Activated T-cell treated with anti-CD3 and anti-CD28 coated beads for 48 hours (primary cell): ENCODE measurements around the gene TRIM17.

Experiments
- DNase-seq: peaks from one replicate; pipeline ENCODE4 v3.0.0-alpha.2; 2020; ENCODE audit warnings: low read depth

The TRIM17 gene

GRCh38 chr1:228378090-228378872, 38.4 kb downstream of the TRIM17 start:
- DNase-seq = peak; percentile 63

- DNase-seq = no peak
Measured at GRCh38 chr1:228377664-228378089, 39.0 kb downstream of the TRIM17 start.

DNA sequence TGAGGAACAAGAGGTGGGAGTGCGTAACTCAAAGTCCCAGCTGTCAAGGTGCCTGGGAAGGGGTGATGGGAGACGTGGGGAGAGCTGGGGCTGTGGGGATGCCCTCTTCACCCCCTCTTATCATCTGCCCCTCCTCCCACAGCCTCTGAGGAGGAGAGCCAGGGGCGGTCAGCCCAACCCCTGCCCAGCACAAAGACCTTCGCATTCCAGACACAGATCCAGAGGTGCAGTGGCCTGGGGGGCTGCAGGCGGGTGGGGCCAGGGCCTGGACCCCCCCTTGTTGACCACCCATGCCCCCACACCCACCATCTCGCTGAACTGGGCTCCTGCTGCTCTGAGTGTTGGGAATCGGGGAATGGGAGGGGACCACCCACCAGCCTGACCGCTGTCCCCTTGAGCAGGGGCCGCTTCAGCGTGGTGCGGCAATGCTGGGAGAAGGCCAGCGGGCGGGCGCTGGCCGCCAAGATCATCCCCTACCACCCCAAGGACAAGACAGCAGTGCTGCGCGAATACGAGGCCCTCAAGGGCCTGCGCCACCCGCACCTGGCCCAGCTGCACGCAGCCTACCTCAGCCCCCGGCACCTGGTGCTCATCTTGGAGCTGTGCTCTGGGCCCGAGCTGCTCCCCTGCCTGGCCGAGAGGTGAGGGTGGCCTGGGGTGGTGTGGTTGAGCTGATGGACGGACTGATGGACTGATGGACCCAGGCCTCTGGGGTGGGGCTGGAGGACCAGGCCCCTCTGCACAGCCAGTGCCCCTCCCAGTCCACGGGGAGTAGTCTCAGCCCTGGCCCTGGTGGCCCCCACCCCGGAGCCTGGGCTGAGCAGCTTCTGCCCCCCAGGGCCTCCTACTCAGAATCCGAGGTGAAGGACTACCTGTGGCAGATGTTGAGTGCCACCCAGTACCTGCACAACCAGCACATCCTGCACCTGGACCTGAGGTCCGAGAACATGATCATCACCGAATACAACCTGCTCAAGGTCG, 39.7 kb downstream of the TRIM17 start:
- DNase-seq = no peak

DNA sequence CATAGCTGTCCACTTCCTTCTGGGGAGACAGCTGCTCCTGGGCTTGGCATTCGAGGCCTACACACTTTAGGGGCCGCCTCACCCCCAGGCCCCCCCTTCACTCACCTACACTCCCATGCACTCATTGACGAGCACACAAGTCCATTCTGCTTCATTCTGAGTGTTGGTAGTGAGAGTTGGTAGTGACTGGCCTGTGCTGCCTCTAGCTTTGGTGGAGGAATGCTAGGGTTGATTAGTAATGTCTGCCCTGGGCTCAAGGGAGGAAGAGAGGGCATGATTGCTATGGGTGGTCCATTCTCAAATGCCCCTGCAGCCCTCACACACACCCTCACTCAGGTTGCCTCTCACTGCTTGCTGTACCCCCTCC, 40.4 kb downstream of the TRIM17 start:
- DNase-seq = no peak

DNA sequence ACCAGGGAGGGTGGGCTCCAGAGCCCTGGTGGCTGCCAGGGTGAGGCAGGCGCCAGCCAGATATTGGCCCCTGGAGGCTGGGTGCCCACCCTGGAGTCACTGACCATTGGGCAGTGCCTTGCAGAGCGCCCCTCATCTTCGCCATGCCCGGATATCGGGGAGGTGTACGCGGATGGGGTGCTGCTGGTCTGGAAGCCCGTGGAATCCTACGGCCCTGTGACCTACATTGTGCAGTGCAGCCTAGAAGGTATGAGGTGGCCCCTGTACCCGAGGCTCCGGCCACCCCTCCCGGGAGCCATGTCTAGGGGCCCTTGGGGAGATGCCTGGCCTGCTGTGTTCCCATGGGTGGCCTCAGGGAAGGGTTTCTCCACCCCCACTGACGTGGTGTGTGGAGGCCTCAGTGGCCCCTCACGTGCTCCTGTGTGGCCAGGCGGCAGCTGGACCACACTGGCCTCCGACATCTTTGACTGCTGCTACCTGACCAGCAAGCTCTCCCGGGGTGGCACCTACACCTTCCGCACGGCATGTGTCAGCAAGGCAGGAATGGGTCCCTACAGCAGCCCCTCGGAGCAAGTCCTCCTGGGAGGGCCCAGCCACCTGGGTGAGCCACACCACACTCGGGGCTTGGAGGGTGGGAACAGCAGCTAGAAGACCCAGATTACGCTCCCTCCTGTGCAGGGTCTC, 40.9 kb downstream of the TRIM17 start:
- DNase-seq = no peak

DNA sequence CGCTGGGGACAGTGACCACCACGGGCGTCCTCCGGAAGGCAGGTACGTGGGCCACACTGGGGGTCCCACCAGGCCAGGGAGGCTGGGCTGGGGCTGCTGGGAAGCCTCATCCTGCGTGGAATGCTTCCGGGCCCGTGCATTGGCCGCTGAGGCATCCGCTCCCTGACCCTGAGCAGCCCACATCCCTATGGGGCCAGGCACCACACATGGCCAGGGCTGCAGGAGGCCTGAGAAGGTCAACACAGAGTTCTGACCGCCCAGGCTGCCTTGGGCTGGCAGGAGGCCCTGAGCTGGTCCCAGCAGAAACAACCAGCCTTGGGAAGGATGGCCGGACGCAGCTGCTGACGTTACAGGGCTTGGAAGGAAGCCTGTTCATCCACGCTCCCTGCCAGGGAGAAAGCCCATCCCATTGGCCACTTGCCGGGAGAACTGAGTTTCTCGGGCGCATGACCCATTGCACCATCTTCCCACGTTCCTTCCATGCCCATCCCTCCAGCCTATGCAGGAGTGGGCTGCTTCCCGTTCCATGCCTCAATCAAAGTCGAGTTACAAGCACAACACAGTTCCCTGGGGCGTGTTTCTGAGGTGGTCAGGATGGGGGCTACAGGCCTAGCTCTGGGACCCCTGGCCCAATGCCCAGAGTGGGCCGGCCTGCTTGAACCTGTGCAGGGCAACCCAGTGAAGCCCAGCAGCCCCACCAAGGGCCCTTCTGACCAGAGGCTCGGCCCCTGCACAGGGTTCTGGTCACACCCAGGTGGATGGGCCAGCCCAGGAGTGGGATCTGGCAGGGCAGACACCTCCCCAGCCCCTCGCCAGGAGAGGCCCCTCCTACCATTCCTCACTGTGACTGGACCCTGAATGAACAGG, 41.7 kb downstream of the TRIM17 start:
- DNase-seq = no peak

GRCh38 chr1:228373681-228374571, 42.7 kb downstream of the TRIM17 start:
- DNase-seq = no peak

DNA sequence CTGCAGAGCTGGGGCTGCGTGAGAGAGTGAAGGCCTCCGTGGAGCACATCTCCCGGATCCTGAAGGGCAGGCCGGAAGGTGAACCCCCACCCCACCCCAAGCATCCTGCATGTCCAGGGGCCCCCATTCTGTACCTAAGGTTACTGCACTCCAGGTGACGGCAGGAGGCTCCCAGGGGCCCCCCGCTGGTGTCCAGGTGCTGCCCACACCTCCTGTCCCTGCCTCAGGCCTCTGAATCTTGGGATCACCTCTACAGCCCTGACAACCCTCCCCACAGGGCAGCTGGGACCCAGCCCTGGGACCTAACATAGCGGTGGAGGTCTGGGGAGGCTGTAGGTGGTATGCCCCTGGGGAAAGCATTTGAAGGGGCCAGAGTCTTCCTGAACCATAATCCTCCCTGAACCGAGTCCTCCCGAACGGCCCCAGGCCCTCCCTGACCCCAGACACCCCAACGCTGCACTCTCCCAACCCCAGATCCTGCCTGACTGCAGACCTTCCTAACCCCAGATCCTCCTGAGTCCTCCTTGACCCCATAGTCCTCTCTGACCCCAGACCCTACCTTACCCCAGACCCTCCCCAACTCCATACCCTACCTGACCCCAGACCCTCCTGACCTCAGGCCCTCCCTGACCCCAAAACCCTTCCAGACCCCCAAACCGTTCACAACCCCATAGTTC, 43.5 kb downstream of the TRIM17 start:
- no peak for DNase-seq

- DNase-seq = no peak
Measured at GRCh38 chr1:228372183-228373003, 44.3 kb downstream of the TRIM17 start.

DNA sequence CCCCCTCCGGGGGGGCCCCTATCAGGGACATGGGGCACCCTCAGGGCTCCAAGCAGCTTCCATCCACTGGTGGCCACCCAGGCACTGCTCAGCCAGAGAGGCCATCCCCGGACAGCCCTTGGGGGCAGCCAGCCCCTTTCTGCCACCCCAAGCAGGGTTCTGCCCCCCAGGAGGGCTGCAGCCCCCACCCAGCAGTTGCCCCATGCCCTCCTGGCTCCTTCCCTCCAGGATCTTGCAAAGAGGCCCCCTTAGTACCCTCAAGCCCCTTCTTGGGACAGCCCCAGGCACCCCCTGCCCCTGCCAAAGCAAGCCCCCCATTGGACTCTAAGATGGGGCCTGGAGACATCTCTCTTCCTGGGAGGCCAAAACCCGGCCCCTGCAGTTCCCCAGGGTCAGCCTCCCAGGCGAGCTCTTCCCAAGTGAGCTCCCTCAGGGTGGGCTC, 44.9 kb downstream of the TRIM17 start:
- DNase-seq = no peak

GRCh38 chr1:228370941-228371740, 45.5 kb downstream of the TRIM17 start:
- no peak for DNase-seq

DNA sequence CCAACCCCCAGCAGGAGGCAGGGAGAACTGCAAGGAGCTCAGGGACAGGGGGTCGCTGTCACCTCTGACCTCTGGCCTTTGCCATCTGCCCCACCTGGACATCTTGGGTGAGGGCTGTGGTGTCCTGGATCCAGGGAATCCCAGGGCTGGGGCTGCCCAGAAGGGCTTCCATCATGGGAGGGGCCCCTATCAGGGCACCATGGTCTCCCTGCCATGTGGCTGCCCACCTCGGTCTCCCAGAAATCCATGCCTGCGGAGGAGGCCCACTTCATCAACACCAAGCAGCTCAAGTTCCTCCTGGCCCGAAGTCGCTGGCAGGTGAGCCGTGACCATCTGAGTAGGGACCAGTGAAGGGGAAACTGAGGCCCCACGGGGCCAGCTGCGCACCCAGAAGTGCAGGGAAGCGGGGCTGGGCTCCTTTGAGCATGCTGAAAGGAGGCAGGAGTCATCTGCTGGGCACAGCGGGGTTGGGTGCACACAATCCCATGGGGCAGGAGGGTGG, 46.2 kb downstream of the TRIM17 start:
- no peak for DNase-seq

- DNase-seq = no peak
Measured at GRCh38 chr1:228369608-228370438, 46.8 kb downstream of the TRIM17 start.

DNA sequence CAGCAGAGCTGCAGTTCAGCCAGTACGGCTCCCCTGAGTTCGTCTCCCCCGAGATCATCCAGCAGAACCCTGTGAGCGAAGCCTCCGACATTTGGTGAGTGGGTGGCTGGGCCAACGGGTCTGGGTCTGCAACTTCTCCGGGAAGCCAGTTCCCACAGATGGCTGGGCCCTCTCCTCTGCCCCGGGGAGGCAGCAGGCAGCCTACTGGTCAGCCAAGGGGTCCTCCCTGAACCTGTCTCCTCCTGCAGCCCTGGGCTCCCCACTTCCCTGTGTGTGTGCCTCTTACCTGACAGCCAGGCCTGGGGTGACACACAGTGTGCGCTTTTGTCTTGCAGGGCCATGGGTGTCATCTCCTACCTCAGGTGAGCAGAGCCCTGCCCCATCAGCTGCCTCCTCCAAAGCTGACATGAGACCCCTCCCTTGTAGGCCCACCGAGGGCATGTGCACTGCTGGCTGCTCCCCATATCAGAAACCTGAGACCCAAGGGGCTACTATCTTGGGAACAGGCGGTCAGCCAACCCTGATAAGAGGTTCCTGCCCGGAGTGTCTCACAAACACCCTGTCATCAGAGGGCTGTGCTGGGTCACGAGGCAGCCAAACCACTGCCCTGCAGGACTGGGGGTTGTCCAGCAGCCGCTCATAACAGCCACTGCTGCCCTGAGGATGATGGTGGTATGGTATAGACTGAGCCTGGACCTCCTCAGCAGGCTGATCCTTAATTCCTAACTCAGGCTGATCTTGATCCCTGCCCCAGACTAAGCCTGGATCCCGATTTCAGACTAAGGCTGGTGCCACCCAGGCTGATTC, 47.7 kb downstream of the TRIM17 start:
- no peak for DNase-seq

DNA sequence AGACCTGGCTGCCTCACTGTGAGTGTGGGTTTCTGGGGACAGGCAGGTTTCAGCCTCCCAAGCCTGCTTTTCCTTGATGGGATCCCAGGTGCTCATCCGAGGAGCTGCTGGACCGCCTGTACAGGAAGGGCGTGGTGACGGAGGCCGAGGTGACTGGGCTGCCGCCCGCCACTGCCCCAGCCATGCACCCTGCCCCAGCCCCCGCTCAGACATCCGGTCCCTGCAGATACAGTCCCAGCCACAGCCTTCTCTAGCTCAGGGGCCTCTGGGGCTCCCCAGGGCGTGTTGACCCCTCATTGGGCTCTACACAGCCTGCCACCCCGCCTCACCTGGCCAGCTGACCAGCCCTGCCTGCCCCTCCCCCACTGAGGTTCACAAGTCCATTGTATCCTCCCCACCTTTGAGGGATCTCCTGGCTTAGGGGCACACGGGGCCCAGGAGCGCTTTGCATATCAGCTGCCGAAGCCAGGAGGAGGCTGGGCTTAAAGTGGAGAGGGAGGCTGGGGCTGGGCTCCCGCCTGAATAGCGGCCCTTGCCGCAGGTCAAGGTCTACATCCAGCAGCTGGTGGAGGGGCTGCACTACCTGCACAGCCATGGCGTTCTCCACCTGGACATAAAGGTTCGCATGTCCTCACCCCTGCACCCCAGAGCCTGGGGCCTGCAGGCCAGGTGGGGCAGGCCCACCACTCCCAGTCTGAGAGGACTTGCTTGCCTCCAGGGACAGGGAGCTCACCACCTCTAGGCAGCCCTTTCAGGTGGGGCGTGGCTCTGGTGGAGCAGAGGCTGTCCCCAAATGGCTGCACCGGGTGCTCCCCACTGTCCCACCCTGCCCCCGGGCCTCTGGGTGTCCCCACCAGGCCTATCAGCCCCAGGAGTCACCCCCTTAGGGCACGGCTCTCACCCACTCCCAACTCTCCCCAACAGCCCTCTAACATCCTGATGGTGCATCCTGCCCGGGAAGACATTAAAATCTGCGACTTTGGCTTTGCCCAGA, 48.6 kb downstream of the TRIM17 start:
- DNase-seq = no peak
